NCI-H748 (cell line): ENCODE results near the gene SLC8B1.

Experiments used
- DNase-seq: peaks from one replicate; lab custom pipeline; 2025; ENCODE audit not compliant: unreplicated experiment; lab: John Stamatoyannopoulos, UW

Gene SLC8B1

GRCh38 chr12:113334786-113335539 lies at the start of gene SLC8B1:
Gene SLC8B1, minus strand, starts transcription at chr12:113335109. Its CDS starts 2,231 bp downstream, at chr12:113332878.
- DNase-seq = peak; percentile 79

- no peak for DNase-seq
Measured at GRCh38 chr12:113382206-113382605, 47.3 kb upstream of the SLC8B1 start.

GRCh38 chr12:113381220-113381619 lies 46.3 kb upstream of the SLC8B1 start:
- DNase-seq = peak; percentile 78

GRCh38 chr12:113378291-113378690 lies 43.4 kb upstream of the SLC8B1 start:
- no peak for DNase-seq

- DNase-seq = no peak
Measured at GRCh38 chr12:113374823-113375428, 40.0 kb upstream of the SLC8B1 start.

GRCh38 chr12:113373969-113374368 lies 39.1 kb upstream of the SLC8B1 start:
- DNase-seq = no peak

GRCh38 chr12:113373440-113373839 lies 38.5 kb upstream of the SLC8B1 start:
- DNase-seq = no peak

GRCh38 chr12:113372371-113372770 lies 37.5 kb upstream of the SLC8B1 start:
- no peak for DNase-seq

GRCh38 chr12:113371808-113372207 lies 36.9 kb upstream of the SLC8B1 start:
- DNase-seq = no peak

GRCh38 chr12:113370923-113371682 lies 36.2 kb upstream of the SLC8B1 start:
- no peak for DNase-seq

- DNase-seq = no peak
Measured at GRCh38 chr12:113369391-113369985, 34.6 kb upstream of the SLC8B1 start.

GRCh38 chr12:113368331-113368730 lies 33.4 kb upstream of the SLC8B1 start:
- DNase-seq = no peak

GRCh38 chr12:113366827-113367226 lies 31.9 kb upstream of the SLC8B1 start:
- no peak for DNase-seq

GRCh38 chr12:113365639-113366395 lies 30.9 kb upstream of the SLC8B1 start:
- no peak for DNase-seq

GRCh38 chr12:113364698-113365097 lies 29.8 kb upstream of the SLC8B1 start:
- no peak for DNase-seq

- DNase-seq = no peak
Measured at GRCh38 chr12:113361574-113362370, 26.9 kb upstream of the SLC8B1 start.

GRCh38 chr12:113359939-113360748 lies 25.2 kb upstream of the SLC8B1 start:
- DNase-seq = peak; percentile 16

- no peak for DNase-seq
Measured at GRCh38 chr12:113359133-113359938, 24.4 kb upstream of the SLC8B1 start.
